H1 (cell line): ENCODE measurements around the gene EPHA6. TPM values are rescaled to one million over a fixed set of nuclear protein-coding genes. Genes with fewer than 3 reads are reported as not detected.

ENCODE experiments used
- CTCF ChIA-PET: fragments of 300-600 bp; sonication (Branson Sonifier 250); formaldehyde crosslinking; loops from one replicate; lab custom pipeline; 2021; ENCODE audit not compliant: partially characterized antibody; lab: Charles Lee
- POLR2A ChIA-PET: fragments of 300-600 bp; sonication (Branson Sonifier 250); formaldehyde crosslinking; loops from one replicate; lab custom pipeline; 2021; ENCODE audit warnings: inconsistent platforms; ENCODE audit not compliant: partially characterized antibody; lab: Charles Lee
- DNase-seq, 2 experiments: peaks; one replicate each; pipeline versions ENCODE4 v3.0.0 to v3.0.0-alpha.2; 2010 to 2022; ENCODE audit warnings: low spot score in 2 of 2, low read depth in 1 of 2, mixed read lengths in 1 of 2
- FAIRE-seq: peaks from 2 replicates; lab custom pipeline; 2011; peaks lifted over from hg19 to GRCh38; lab: Jason Lieb, UNC
- H2AFZ ChIP-seq: 2 replicates; pipeline ENCODE4 v1.8.1; 2012; ENCODE audit warnings: low read length, inconsistent platforms
- H2AK5ac ChIP-seq: 2 replicates; pipeline ENCODE4 v1.6.1; 2013; ENCODE audit warnings: low read depth, low read length
- H2BK120ac ChIP-seq: replicated peaks from 2 replicates; pipeline ENCODE3; 2013; ENCODE audit warnings: low read depth, low read length, inconsistent platforms
- H2BK12ac ChIP-seq: 2 replicates; pipeline ENCODE4 v1.6.1; 2013; ENCODE audit warnings: low read depth, low read length
- H2BK15ac ChIP-seq: 2 replicates; pipeline ENCODE4 v1.6.1; 2013; ENCODE audit warnings: low read length
- H2BK20ac ChIP-seq: 2 replicates; pipeline ENCODE4 v1.6.1; 2013; ENCODE audit warnings: low read length
- H2BK5ac ChIP-seq: 2 replicates; pipeline ENCODE4 v1.6.1; 2013; ENCODE audit warnings: low read depth, low read length
- H3K14ac ChIP-seq: 2 replicates; pipeline ENCODE4 v1.6.1; 2013; ENCODE audit warnings: inconsistent platforms; ENCODE audit not compliant: insufficient read length
- H3K18ac ChIP-seq: 2 replicates; pipeline ENCODE4 v1.6.1; 2013; ENCODE audit warnings: low read length; ENCODE audit errors: extremely low read depth
- H3K23ac ChIP-seq: 2 replicates; pipeline ENCODE4 v1.6.1; 2013; ENCODE audit warnings: inconsistent platforms; ENCODE audit not compliant: insufficient read length
- H3K23me2 ChIP-seq: 2 replicates; pipeline ENCODE4 v1.6.1; 2013; ENCODE audit warnings: low read depth, low read length
- H3K27ac ChIP-seq: 2 replicates; pipeline ENCODE4 v1.6.1; 2011; ENCODE audit warnings: low read depth, low read length, inconsistent platforms
- H3K27me3 ChIP-seq, 4 experiments: replicated peaks in 1 of 4; 1 replicate in 1 of 4; 2 replicates in 3 of 4; pipeline versions ENCODE4 v1.6.1 to v1.8.1; 2011 to 2013; ENCODE audit warnings: low read length in 3 of 4, mild to moderate bottlenecking in 3 of 4, inconsistent platforms in 2 of 4, mixed read lengths in 2 of 4, moderate library complexity in 1 of 4; ENCODE audit not compliant: control insufficient read depth in 3 of 4, insufficient read depth in 3 of 4; ENCODE audit errors: extremely low read depth in 1 of 4
- H3K36me3 ChIP-seq, 4 experiments: 2 replicates each; pipeline versions ENCODE4 v1.6.1 to v1.8.1; 2011 to 2013; ENCODE audit warnings: mild to moderate bottlenecking in 4 of 4, low read length in 3 of 4, moderate library complexity in 2 of 4, control low read depth in 1 of 4, inconsistent platforms in 1 of 4; ENCODE audit not compliant: insufficient read depth in 4 of 4, control insufficient read depth in 2 of 4
- H3K4ac ChIP-seq: replicated peaks from 2 replicates; pipeline ENCODE3; 2013; ENCODE audit warnings: low read length, low read depth, mixed read lengths, inconsistent platforms; ENCODE audit not compliant: insufficient read length
- H3K4me1 ChIP-seq, 4 experiments: replicated peaks in 1 of 4; 1 replicate in 1 of 4; 2 replicates in 3 of 4; pipeline versions ENCODE4 v1.6.1 to v1.8.1; 2011 to 2013; ENCODE audit warnings: low read length in 3 of 4, inconsistent platforms in 2 of 4, mixed read lengths in 1 of 4; ENCODE audit not compliant: insufficient read depth in 4 of 4, control insufficient read depth in 3 of 4
- H3K4me2 ChIP-seq, 2 experiments: 2 replicates each; pipeline versions ENCODE4 v1.6.1 to v1.8.1; 2011 to 2013; ENCODE audit warnings: low read depth in 2 of 2, low read length in 2 of 2, control low read depth in 1 of 2, inconsistent platforms in 1 of 2, mild to moderate bottlenecking in 1 of 2; ENCODE audit not compliant: insufficient read depth in 1 of 2
- H3K4me3 ChIP-seq, 4 experiments: fragments of 200-600, 300-600 bp in 1 of 4; sonication (generic), shearing (Covaris generic), sonication (Bioruptor Twin) in 1 of 4; 2 replicates each; pipeline versions ENCODE4 v1.5.1 to v1.8.1; 2011 to 2016; ENCODE audit warnings: low read length in 4 of 4, low read depth in 3 of 4, control low read depth in 2 of 4, inconsistent platforms in 2 of 4, mild to moderate bottlenecking in 2 of 4, mixed read lengths in 1 of 4, moderate library complexity in 1 of 4; ENCODE audit not compliant: insufficient read depth in 2 of 4; ENCODE audit errors: extremely low read depth in 1 of 4
- H3K56ac ChIP-seq: replicated peaks from 2 replicates; pipeline ENCODE3; 2013; ENCODE audit warnings: low read depth, mild to moderate bottlenecking, mixed read lengths, low read length, inconsistent platforms; ENCODE audit not compliant: insufficient read length
- H3K79me1 ChIP-seq: 2 replicates; pipeline ENCODE4 v1.6.1; 2013; ENCODE audit warnings: low read depth, low read length, control low read depth
- H3K79me2 ChIP-seq, 2 experiments: 2 replicates each; pipeline versions ENCODE4 v1.6.1 to v1.8.1; 2012 to 2013; ENCODE audit warnings: low read length in 2 of 2, mild to moderate bottlenecking in 2 of 2, inconsistent platforms in 1 of 2; ENCODE audit not compliant: insufficient read depth in 2 of 2, control insufficient read depth in 1 of 2
- H3K9ac ChIP-seq, 4 experiments: replicated peaks in 1 of 4; 1 replicate in 1 of 4; 2 replicates in 3 of 4; pipeline versions ENCODE4 v1.6.1 to v1.8.1; 2011 to 2013; ENCODE audit warnings: low read depth in 3 of 4, low read length in 3 of 4, control low read depth in 2 of 4, mild to moderate bottlenecking in 2 of 4, moderate library complexity in 2 of 4, inconsistent platforms in 1 of 4; ENCODE audit errors: extremely low read depth in 1 of 4
- H3K9me3 ChIP-seq, 2 experiments: 2 replicates each; pipeline versions ENCODE4 v1.6.1 to v1.8.1; 2012 to 2013; ENCODE audit warnings: mild to moderate bottlenecking in 2 of 2, moderate library complexity in 2 of 2, control low read depth in 1 of 2, inconsistent platforms in 1 of 2, low read depth in 1 of 2, low read length in 1 of 2, mixed read lengths in 1 of 2; ENCODE audit not compliant: insufficient read depth in 2 of 2
- H4K20me1 ChIP-seq, 2 experiments: replicated peaks in 1 of 2; 2 replicates each; pipeline versions ENCODE3 to v1.8.1; 2011 to 2013; ENCODE audit warnings: inconsistent platforms in 2 of 2, low read length in 2 of 2, mild to moderate bottlenecking in 1 of 2; ENCODE audit not compliant: insufficient read depth in 2 of 2, control insufficient read depth in 1 of 2
- H4K5ac ChIP-seq: 2 replicates; pipeline ENCODE4 v1.6.1; 2013; ENCODE audit warnings: low read length, low read depth, mixed read lengths, inconsistent platforms; ENCODE audit not compliant: insufficient read length
- H4K8ac ChIP-seq: 2 replicates; pipeline ENCODE4 v1.8.0; 2013; ENCODE audit warnings: mild to moderate bottlenecking, moderate library complexity, low read length, inconsistent platforms; ENCODE audit not compliant: insufficient read depth; ENCODE audit errors: extremely low read depth
- H4K91ac ChIP-seq: replicated peaks from 2 replicates; pipeline ENCODE3; 2013; ENCODE audit warnings: low read length, mixed read lengths, inconsistent platforms; ENCODE audit not compliant: insufficient read length
- CBX5 ChIP-seq: fragments of 300-800, 300-1000 bp; sonication (generic); IDR thresholded peaks from 2 replicates; pipeline ENCODE4 v1.7.1; 2016; ENCODE audit warnings: antibody characterized with exemption, low read length, low read depth
- CHD2 ChIP-seq: IDR thresholded peaks from 2 replicates; pipeline ENCODE4 v1.6.1; 2012; ENCODE audit warnings: low read length, improper control_type of control experiment
- POLR2A ChIP-seq, 2 experiments: IDR thresholded peaks; 1 replicate in 1 of 2; 2 replicates in 1 of 2; pipeline ENCODE4 v1.6.1; 2011; ENCODE audit warnings: low read depth in 2 of 2, low read length in 2 of 2, mild to moderate bottlenecking in 2 of 2; ENCODE audit errors: control extremely low read depth in 1 of 2
- SIRT6 ChIP-seq: IDR thresholded peaks from one replicate; pipeline ENCODE4 v1.7.1; 2012; ENCODE audit warnings: low read length, inconsistent platforms
- polyA plus RNA-seq, 7 experiments: library from polyadenylated mRNA; depleted of rRNA in 3 of 7; stranded (reverse) in 5 of 7; unstranded in 2 of 7; fragments of >200 nt in 5 of 7; fragments of 200-250 nt in 2 of 7; gene quantifications; 1 replicate in 5 of 7; 2 replicates in 1 of 7; 4 replicates in 1 of 7; pipeline versions ENCODE4 v1.2.1 to v1.2.3, GENCODE V29; 2011 to 2013; ENCODE audit warnings: missing spikeins in 2 of 7, mixed read lengths in 2 of 7
- total RNA-seq: library from RNA; stranded (reverse); fragmentation: NEBNext Ultra II Directional; extraction: Animal tissue kit (Norgen Biotek cat#: 25700); gene quantifications from 2 replicates; pipeline ENCODE4 v1.2.1, GENCODE V29; 2021

Gene EPHA6
- total and polyA plus RNA-seq, 2 of the 8 experiments (the other 6 are each of a cell fraction or from before 2014, with no cell fraction given), result 0.83 to 3.2 TPM

DNA sequence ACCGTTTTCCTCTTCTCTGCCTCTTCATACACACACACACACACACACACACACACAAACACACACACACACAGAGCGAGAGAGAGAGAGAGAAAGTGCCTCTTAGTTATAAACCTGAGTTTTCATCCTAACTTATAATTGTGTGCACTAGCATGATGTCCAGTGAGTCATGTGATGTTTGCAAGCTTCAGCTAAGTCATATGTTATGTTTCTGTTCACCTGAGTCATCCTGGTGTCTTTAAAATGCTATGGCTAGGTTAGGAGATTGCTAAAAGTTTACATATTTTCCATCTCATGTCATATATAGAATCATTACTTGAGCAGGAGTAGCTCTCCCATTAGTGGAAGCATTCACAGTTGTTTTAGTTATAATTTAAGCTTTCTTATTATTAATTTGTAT is 155.8 kb downstream of the EPHA6 start (continued):
- no peak for TF ChIP-seq SIRT6
- TF ChIP-seq CBX5, result no peak

DNA sequence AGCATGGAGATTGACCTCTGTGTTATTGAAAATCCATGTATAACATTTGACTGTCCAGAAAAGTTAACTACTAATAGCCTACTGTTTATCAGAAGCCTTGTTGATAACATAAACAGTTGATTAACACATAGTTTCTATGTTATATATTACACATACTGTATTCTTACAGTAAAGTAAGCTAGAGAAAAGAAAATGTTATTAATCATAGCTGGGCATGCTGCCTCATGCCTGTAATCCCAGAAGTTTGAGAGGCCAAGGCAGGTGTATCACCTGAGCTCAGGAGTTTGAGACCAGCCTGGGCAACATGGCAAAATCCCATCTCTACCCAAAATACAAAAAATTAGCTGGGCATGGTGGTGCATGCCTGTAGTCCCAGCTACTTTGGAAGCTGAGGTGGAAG is 163.3 kb downstream of the EPHA6 start:
- H3K79me2 ChIP-seq, result no peaks in the 10 kb centered on the region
- no peak overlapping the region for H2BK120ac ChIP-seq
- H4K8ac ChIP-seq, result no peak overlapping the region
- H2BK15ac ChIP-seq, result no peak overlapping the region
- H3K4me1 ChIP-seq, result no peaks in the 10 kb centered on the region
- H3K56ac ChIP-seq, result no peak overlapping the region
- POLR2A ChIA-PET, result no interaction called here
- no peak overlapping the region for H3K27ac ChIP-seq
- no peak overlapping the region for H3K4ac ChIP-seq
- no peaks in the 10 kb centered on the region for H3K9me3 ChIP-seq
- H4K20me1 ChIP-seq, result no peaks in the 10 kb centered on the region
- H4K5ac ChIP-seq, result no peak overlapping the region
- no peak overlapping the region for H3K4me3 ChIP-seq
- no peak overlapping the region for H4K91ac ChIP-seq
- no peak overlapping the region for H3K14ac ChIP-seq
- CTCF ChIA-PET, result no interaction called here
- H3K23ac ChIP-seq, result no peak overlapping the region
- H2AK5ac ChIP-seq, result no peak overlapping the region
- no peaks in the 10 kb centered on the region for H3K79me1 ChIP-seq
- no peak overlapping the region for H3K4me2 ChIP-seq
- no peak overlapping the region for H2BK5ac ChIP-seq
- no peaks in the 10 kb centered on the region for H3K27me3 ChIP-seq
- no peak overlapping the region for H3K18ac ChIP-seq
- TF ChIP-seq POLR2A (IDR thresholded peaks at IDR 0.05; ENCODE audit: control extremely low read depth in 1 of 2, low read depth in 2 of 2, low read length in 2 of 2), result no peak
- no peak for TF ChIP-seq CHD2
- TF ChIP-seq CBX5, result no peak
- H2BK12ac ChIP-seq, result no peak overlapping the region
- DNase-seq (no peak), FAIRE-seq (no peak)
- no peak overlapping the region for H3K9ac ChIP-seq
- H3K23me2 ChIP-seq, result no peaks in the 10 kb centered on the region
- no peaks in the 10 kb centered on the region for H3K36me3 ChIP-seq
- no peak overlapping the region for H2BK20ac ChIP-seq
- no peak overlapping the region for H2AFZ ChIP-seq
